Suppressor macrophage (primary cell): ENCODE data around the gene MAPK9.

Experiments
- DNase-seq, 4 experiments: peaks; one replicate each; pipeline ENCODE4 v3.0.0-alpha.2; 2020 to 2022

Gene MAPK9

DNA sequence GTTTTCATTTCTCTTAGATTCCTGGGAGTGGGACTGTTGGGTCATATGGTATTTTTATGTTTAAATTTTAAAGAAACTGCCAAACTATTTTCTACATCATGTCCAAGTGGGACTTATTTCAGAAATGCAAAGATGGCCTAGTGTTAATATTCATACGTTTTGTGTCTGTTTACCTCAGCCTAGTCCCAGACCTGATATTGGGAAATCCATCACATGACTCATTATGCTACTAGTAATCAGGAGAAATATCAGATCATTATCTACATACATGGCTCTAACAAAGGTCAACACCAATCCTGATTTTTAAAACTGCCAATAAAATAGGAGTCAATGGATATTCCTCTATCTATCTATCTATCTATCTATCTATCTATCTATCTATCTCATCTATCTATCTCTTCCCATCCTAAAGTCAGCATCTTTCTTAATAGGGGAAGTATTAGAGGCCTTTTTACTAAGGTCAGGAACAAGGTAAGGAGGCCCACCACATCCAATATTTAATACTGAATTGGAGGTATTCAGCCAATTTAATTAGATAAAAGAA lies 87.5 kb downstream of the MAPK9 start:
- DNase-seq, result no peak

DNA sequence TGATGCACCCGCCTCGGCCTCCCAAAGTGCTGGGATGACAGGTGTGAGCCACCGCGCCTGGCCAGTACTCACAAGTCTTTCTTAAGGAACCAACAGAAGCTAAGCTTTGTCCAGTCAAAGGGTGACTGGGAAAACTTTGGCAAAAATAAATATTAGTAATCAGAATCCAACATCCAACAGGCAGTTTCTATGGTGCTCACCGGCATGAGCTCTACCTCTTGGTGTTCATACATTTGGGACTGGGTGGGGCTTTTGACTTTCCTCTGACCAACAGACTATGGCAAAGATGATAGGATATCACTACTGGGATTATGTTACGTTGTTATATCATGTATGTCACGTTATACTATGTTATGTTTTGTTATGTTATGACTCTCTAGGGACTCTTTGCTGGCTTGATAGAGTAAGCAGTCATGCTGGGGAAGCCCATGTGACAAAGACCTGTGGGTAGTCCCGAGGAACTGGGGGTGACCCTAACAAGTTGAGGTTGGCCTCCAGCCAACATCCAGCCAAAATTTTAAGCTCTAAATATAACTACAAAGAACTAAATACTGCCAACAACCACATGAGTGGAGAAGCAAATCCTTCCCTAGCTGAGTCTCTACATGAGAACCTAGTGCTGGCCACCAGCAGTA lies 88.8 kb downstream of the MAPK9 start:
- DNase-seq, result peak in 1 of 4 experiments; percentile 24

DNA sequence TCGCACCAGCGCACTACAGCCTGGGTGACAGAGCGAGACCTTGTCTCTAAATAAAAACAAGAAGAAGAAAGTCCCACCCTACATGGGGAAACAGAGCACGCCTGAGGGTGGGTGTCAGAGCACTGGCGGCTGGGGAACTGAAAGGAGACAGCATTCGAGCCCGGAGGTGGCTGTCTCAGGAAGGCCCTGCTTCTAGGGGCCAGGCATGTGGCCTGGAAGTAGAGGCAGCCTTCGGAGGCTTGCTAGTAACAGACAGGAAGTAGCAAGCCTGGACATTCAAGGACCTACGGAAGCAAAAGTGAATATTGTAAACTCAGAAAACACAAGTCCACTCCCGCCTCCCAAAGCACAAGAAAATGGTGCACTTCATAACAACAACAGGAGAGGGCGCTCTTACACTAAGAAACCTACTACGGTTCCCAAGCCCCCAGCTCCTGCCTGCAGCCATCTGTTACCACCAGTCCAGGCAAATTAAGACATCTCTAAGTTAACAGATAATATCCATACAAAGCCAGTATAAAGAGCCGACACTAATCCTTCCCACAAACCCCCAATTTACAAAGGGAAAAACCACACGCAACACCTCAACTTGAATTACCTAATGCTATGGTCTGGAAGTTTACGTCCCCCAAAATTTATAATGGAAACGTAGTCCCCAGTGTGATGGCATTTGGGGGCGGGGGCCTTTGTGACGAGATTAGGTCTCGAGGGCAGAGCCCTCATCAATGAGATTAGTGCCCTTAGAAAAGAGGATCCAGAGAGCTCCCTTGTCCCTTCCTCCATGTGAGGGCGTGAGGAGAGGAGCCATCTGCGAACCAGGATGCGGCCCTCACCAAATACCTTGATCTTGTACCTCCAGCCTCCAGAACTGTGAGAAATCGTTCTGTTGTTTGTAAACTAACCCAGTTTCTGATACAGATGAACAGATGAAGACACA lies 90.6 kb downstream of the MAPK9 start:
- DNase-seq, result peak; percentile 24 to 40 (median 29)

DNA sequence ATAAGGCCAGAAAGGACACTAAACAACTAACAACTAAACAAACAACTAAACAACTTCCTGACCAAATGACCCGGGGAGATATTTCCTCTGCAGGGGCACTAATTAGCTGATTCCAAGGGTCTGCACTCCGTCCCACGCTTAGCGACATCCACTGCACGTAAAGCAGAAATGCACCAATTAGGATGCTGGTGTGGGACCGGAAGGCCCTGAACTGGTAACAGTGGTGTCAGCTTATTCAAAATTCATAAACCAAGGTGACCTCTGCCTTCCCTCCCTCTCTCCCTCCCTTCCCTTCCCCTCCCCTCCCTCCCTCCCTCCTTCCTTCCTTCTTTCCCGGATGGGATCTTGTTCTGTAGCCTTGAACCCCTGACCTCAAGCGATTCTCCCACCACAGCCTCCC lies 92.5 kb downstream of the MAPK9 start:
- no peak for DNase-seq

DNA sequence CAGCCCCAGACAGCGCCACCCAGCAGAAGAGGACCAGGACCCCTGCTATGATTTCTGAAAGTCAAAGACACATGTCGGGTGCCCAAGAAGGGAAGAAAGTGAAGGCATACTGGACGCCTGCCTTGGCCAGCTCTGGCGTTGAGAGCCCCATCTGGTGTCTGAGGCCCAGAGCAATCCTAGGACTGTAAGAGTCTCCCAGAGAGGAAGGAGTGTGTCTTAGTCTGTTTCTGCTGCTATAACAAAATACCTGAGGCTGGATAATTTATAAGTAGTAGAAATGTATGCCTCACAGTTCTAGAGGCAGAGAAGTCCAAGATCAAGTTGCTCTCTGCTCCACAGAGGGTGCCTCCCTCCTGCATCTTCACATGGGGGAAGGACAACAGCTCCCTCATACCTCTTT lies 93.7 kb downstream of the MAPK9 start:
- no peak for DNase-seq

DNA sequence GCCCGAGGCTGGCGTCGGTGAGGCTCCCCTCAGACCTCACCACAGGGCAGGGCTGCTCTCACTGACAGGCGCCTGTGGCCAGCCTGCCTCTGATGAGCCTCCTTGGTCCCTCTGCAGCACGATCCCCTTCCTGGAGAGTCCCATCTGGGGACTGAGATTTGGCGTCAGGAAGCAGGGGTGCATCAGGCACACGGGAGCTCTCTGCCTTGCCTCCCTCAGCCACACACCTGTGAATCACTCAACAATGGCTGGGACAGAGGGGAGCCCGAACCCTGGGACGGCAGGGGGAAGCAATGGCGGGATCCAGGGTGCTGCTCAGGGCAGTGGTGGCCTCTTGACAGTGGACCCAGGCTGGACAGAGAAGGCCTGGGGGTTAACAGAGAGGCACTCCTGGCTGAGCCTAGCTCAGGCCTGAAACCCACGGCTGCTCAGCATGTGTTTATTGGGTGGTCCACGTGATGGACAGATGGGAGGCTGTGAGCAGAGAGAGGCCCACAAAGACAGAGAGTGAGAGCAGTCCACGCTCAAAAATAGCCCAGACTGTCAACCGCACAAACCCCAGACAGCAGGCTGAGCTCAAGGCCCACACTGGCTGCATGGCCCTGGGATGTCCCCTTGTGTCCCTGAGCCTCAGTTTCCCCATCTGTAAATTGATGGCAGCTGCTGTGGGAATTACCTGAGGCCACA lies 94.7 kb downstream of the MAPK9 start:
- DNase-seq, result no peak

DNA sequence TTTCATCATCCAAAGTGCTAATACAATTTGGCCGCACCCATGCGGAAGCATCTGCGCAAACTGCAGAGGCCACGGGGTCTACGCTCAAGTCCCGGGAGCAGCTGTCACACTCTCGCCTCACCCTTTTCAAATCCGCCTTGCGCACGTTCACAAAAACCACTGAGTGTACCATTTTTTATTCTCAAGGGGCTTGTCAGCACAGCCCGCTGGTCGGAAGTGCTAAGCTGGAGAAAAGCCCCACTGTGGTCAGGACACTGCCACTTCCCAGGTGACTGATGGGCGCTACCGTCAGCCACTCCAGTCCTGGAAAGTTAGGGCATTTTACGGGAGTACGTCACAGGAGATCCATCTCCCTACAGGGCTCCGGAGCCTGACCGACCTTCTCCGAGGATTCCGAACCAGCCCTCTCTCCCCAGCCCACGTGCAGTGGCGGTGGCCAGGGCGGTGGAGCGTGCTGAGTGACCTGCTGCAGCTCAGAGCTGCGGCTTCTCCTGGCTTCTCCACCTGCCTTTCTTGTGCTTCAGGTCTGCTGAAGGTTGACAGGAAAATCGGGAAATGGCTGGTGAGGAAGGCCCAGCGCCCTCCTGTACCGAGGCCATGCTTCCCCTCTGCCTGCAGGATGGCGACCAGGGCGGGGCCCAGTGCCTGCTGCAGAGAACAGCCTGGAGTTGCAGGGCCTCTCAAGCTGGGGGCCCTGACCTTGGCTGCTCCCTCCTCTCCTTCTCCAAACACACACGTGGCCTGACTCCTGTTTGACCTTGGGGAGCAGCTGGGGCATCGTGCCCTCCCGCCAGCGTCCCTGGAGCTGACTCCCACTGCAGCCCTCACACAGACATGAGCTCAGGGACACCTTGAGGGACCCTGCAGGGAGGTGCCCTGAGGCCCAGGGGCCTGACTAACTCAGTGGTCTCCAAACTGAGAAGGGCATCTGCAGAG lies 97.2 kb downstream of the MAPK9 start:
- DNase-seq, result no peak

DNA sequence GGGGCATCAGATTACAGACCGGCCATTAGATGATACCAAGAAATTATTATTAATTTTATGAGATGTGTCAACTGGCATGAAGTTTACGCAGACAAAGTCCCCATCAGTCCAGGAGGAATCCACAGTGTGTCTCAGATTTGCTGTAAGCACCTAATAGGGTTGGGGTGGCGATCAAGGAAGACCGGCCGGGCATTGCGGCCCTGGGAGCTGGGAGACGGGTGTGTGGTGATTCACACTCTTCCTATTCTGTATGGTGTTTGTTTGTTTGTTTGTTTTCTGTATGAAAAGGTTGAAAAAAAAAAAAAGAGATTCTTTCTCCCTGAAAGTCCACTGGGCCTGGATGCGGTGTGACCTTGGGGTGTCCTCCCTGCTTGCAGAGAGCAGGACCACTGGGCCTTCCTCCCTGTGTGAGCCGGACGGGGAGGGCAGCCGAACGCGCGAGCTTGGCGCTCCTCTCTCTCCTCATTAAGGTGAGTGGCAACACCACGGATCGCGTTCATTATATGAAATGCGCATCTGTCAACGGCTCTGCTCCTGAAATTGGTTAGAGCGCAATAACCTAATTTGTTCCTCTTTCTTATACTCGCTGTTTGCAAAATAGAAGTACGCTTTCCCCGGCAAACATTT lies 98.0 kb downstream of the MAPK9 start:
- no peak for DNase-seq

DNA sequence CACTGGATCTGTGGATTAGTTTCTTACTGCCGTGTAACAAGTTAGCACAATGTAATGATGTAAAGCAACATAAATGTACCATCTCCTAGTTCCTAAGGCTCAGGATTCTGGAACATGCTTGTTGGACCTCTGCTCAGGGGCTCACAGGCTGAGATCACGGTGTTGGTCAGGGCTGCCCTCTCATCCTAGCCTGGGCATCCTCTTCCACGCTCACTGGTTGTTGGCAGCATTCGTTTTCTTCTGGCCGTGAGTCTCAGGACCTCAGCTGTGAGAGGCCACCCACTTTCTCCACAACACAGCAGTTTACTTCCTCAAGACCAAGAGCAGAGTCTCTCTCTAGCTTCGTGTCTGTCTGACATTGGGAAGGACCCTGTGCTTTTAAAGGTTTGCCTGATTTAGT lies 100.2 kb downstream of the MAPK9 start:
- DNase-seq, result peak in 1 of 4 experiments; percentile 11

DNA sequence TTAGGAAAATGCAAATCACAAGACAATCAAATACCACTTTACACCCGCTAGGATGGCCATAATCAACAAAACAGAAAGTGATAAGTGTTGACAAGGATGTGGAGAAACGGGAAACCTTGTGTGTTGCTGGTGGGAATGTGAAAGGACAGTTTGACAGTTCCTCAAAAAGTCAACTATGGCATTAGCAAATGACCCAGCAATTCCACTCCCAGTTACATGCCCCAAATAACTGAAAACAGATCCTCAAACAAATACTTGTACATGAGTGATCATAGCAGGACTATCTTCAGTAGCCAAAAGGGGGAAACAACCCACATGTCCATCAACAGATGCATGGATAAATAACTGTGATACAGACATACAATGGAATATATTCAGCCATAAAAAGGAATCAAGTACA lies 104.1 kb downstream of the MAPK9 start:
- no peak for DNase-seq
